AG04450 (cell line): ENCODE results near the gene RPS2. TPM values are rescaled to one million over a fixed set of nuclear protein-coding genes. Genes with fewer than 3 reads are reported as not detected.

Experiments used
- CTCF ChIA-PET: fragments of 300-600, 350-600 bp; formaldehyde crosslinking; extraction: SDS; loops from one replicate; lab custom pipeline; 2022; ENCODE audit warnings: antibody characterized with exemption, inconsistent platforms; lab: Charles Lee
- POLR2A ChIA-PET: fragments of 350-600 bp; formaldehyde crosslinking; extraction: SDS; loops from one replicate; lab custom pipeline; 2021; ENCODE audit warnings: antibody characterized with exemption, inconsistent platforms; lab: Yijun Ruan, JAX
- DNase-seq: peaks from one replicate; pipeline ENCODE4 v3.0.0-alpha.2; 2011; ENCODE audit warnings: low read depth, low spot score
- H3K27ac ChIP-seq: one replicate; pipeline ENCODE4 v1.5.1; 2012; ENCODE audit warnings: low read depth, low read length, control low read depth
- H3K27me3 ChIP-seq: one replicate; pipeline ENCODE4 v1.6.0; 2012; ENCODE audit warnings: low read length; ENCODE audit not compliant: control insufficient read depth, insufficient read depth
- H3K4me3 ChIP-seq: 2 replicates; pipeline ENCODE4 v1.5.1; 2011; ENCODE audit warnings: mild to moderate bottlenecking, low read depth, low read length, control low read depth
- H3K9me3 ChIP-seq: 2 replicates; pipeline ENCODE4 v1.5.1; 2012; ENCODE audit warnings: low read length; ENCODE audit not compliant: control insufficient read depth, insufficient read depth
- CTCF ChIP-seq: IDR thresholded peaks from 2 replicates; pipeline ENCODE4 v1.5.1; 2011; ENCODE audit warnings: low read depth, low read length, control low read depth, inconsistent platforms
- polyA plus RNA-seq: library from polyadenylated mRNA; depleted of rRNA; stranded (reverse); fragments of >200 nt; gene quantifications from 2 replicates; pipeline ENCODE4 v1.2.3, GENCODE V29; 2011

Gene RPS2
- polyA plus RNA-seq, 1 experiment: 2,494 TPM

GRCh38 chr16:2003231-2003826 lies 38.7 kb upstream of the RPS2 start:
- no peak overlapping the region for H3K4me3 ChIP-seq
- H3K27ac ChIP-seq: no peak overlapping the region
- TF ChIP-seq CTCF: no peak
- DNase-seq: no peak
- CTCF ChIA-PET: interaction anchor here (0.8 to 5.0 kb wide), 12 partner anchors 8 to 150 kb away, joined by 3 to 79 read pairs (median 4); partner anchors contain the start of genes GFER and RAB26
- no peaks in the 10 kb centered on the region for H3K27me3 ChIP-seq
- POLR2A ChIA-PET: interaction anchor here (0.9 to 2.3 kb wide), 4 partner anchors 9 to 152 kb away, joined by 3 to 13 read pairs (median 6); partner anchors contain the start of genes RPS2 and TRAF7
- H3K9me3 ChIP-seq: no peaks in the 10 kb centered on the region; the same call in 1 of the 2 replicates

- DNase-seq: no peak
- Histone ChIP-seq H3K4me3 (no peak overlapping the region), H3K9me3 (no peaks in the 10 kb centered on the region; the same call in 1 of the 2 replicates), H3K27me3 (no peaks in the 10 kb centered on the region), H3K27ac (no peak overlapping the region)
- TF ChIP-seq CTCF: no peak
- ChIA-PET POLR2A (interaction anchor here (2.3 kb wide), 1 partner anchor 153 kb away, joined by 13 read pairs; the partner anchor contains the start of gene TRAF7), CTCF (interaction anchor here (0.9 to 5.0 kb wide), 9 partner anchors 10 to 150 kb away, joined by 3 to 79 read pairs (median 4); partner anchors contain the start of genes GFER and RAB26)
These were observed 38.0 kb upstream of the RPS2 start for GRCh38 chr16:2002406-2003230.

- no peak for TF ChIP-seq CTCF
- CTCF ChIA-PET: interaction anchor here (0.6 to 5.0 kb wide), 2 partner anchors 139 to 278 kb away, joined by 6 to 79 read pairs; no protein-coding TSS in a partner anchor
- no peaks in the 10 kb centered on the region for H3K27me3 ChIP-seq
- H3K27ac ChIP-seq: no peak overlapping the region
- H3K4me3 ChIP-seq: no peak overlapping the region
- POLR2A ChIA-PET: no interaction called here
- H3K9me3 ChIP-seq: no peaks in the 10 kb centered on the region; the same call in 1 of the 2 replicates
- no peak for DNase-seq
These were observed 37.1 kb upstream of the RPS2 start for GRCh38 chr16:2001456-2002355.

GRCh38 chr16:2001035-2001434 lies 36.4 kb upstream of the RPS2 start:
- no peak for DNase-seq
- H3K9me3 ChIP-seq: no peaks in the 10 kb centered on the region; the same call in 1 of the 2 replicates
- no peaks in the 10 kb centered on the region for H3K27me3 ChIP-seq
- ChIA-PET CTCF (interaction anchor here (5.0 kb wide), 1 partner anchor 139 kb away, joined by 79 read pairs; no protein-coding TSS in a partner anchor), POLR2A (interaction anchor here (0.6 kb wide), 1 partner anchor 36 kb away, joined by 3 read pairs; the partner anchor contains the start of gene RPS2)
- no peak for TF ChIP-seq CTCF
- H3K27ac ChIP-seq: no peak overlapping the region
- H3K4me3 ChIP-seq: no peak overlapping the region
